ENCODE data around the gene TGFBR2.

Gene TGFBR2

DNA sequence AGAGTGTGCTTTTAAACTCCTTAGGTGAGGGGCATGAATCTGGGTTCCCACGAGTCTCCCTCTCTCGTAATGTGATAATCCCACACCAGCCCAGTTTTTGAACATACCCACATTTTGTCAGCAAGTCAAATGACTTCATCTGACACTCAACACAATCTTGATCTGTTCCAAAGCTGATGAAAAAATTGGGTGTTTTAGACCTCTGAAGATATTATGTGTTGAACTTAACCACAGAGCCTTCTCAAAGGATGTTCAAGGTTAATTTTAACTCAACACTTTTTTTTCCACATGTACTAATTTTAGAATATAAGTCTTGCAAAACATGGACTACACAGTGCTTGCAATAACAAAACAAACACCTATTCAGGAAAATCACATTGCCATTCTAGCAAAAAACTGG, 123.1 kb downstream of the TGFBR2 start:
- no peak for DNase-seq

DNA sequence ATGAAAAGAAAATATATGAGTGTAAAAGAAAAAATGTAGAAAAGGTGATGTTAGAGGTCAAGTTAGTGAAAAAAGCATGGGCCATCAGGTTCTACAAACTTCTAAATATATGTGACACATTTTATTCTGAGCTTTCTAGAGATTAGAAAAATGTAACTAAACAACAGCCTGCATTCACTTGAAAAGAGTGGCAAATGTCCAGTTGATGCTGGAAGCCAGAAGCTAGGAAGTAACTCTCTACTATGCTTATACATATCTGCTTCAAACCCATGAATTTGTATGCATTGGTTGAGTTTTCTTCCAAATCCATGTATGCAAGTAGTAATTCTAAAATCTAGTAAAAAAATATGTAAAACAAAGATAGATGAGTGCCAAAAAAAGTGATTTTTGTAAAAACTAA, 123.5 kb downstream of the TGFBR2 start:
- no peak for DNase-seq

DNA sequence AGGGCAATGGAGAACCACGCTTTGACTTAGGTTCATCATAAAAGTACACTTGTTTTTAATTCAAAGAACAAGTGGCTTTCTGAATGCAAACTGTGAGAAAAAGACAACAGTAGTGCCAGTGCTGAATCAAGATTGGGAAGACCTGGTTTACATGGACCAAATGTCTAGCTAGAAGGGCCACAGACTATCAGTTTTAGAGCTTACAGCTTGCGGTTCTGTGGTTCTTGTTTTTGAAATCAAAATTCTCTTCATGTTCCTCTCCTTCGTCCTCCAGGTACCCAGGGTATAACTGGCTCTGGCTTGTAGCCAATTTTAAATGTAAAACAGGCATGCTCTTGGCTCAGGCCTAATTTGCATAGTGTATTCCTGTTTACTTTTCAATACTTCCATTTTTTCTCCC, 124.6 kb downstream of the TGFBR2 start:
- no peak for DNase-seq

DNA sequence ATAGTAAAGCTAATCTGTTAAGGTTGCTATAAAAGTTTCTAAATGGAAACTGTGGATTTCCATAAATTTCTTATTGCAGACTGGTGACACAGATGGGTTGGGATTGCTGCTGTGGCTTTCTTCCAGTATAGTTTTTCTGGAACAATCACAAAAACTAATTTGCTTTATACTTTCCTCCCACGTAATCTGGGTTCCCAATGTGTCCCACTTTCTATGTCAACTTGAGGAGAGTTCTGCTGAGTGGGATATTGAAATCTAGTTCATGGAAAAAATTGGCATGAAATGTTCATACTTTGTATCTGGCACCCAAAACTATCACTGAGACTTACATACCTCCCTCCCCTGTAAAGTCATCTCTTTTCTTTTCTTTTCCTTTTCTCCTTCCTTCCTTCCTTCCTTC, 126.8 kb downstream of the TGFBR2 start:
- no peak for DNase-seq

DNA sequence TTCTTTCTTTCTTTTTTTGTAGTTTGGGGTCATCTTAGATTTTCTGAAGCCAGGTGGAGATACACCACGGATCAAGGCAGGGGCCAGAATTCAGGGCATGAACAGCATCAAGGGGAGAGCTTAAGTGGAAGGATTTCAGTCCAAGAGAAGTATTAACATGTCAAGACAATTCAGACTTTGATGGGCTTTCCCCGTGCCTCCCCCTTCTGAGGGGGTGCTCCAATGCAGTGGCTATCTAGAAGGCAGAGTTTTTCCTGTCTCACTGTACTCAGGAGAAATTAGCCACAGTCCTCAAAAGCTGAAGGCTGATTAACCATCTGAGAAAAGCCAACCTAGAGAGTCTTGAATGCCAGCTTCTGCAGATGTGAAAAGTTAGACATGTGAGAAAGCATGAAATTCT, 127.3 kb downstream of the TGFBR2 start:
- DNase-seq, result no peak

GRCh38 chr3:30737743-30738499, 131.5 kb downstream of the TGFBR2 start:
- DNase-seq, result no peak

DNA sequence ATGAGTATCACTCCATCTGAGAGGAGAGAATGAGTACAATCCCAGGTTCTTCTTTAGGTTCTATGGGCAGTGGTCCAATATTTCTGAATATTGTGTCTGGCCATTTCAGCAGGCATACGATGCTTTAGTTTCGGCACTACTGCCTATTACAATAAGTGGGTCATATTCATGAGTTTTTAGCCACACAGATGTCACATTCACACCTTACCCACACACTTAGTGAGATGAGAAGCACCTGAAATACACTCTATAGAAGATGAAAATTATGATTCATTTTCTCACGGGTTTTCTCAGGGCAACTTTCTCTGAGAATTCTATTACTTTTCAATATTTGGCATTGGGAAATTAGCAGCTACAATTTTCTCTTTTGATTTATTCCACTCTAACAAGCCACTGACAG, 132.2 kb downstream of the TGFBR2 start:
- DNase-seq, result no peak

DNA sequence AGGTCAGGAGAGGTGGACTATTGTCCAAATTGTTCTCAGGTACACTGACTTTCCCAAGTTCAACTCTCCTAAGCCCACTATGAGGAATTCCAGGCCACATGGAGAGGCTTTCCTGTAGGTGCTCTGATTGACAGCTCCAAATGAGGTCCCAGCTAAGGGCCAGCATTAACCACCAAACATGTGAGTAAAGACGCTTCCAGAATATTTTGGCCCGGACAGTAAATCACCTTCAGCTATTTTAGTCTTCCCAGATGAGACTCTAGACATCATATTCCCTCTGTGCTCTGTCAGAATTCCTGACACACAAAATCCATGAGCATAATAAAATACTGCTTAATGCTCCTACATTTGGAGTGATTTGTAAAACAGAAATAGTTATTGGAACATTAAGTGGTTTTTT, 135.5 kb downstream of the TGFBR2 start:
- DNase-seq, result no peak

- no peak for DNase-seq
Observed at GRCh38 chr3:30742796-30743619, 136.6 kb downstream of the TGFBR2 start.

Data from KG1 (cell line).